CD14-positive monocyte (primary cell): ENCODE data around the gene PTPRN2. TPM values are rescaled to one million over a fixed set of nuclear protein-coding genes. Genes with fewer than 3 reads are reported as not detected.
"Not testable (repeated sequence)": the region's sequence is repeated elsewhere in the genome, so short reads cannot be mapped to it uniquely, and the experiment has no call there.

Experiments used
- DNase-seq, 3 donors: peaks; one replicate each; pipeline ENCODE4 v3.0.0-alpha.2; 2011 to 2022
- H2AFZ ChIP-seq: 2 replicates; pipeline ENCODE4 v1.6.0; 2012; ENCODE audit warnings: mild to moderate bottlenecking, low read depth, low read length, inconsistent platforms; ENCODE audit not compliant: insufficient read depth, poor library complexity, severe bottlenecking
- H3K27ac ChIP-seq, 2 donors: 1 replicate in 1 of 2; 2 replicates in 1 of 2; pipeline ENCODE4 v1.5.1; 2012 to 2013; ENCODE audit warnings: low read length in 2 of 2, control low read depth in 1 of 2, inconsistent platforms in 1 of 2, low read depth in 1 of 2, mild to moderate bottlenecking in 1 of 2
- H3K27me3 ChIP-seq, 2 donors: one replicate each; pipeline versions ENCODE4 v1.6.0 to v1.6.1; 2011 to 2013; ENCODE audit warnings: low read length in 2 of 2; ENCODE audit not compliant: control insufficient read depth in 2 of 2, insufficient read depth in 2 of 2
- H3K36me3 ChIP-seq, 2 donors: replicated peaks in 1 of 2; 1 replicate in 1 of 2; 2 replicates in 1 of 2; pipeline versions ENCODE4 v1.5.1 to v1.6.1; 2012 to 2013; ENCODE audit warnings: low read length in 2 of 2, control low read depth in 1 of 2, inconsistent platforms in 1 of 2, mild to moderate bottlenecking in 1 of 2; ENCODE audit not compliant: insufficient read depth in 2 of 2, control insufficient read depth in 1 of 2
- H3K4me1 ChIP-seq, 2 donors: 1 replicate in 1 of 2; 2 replicates in 1 of 2; pipeline versions ENCODE4 v1.5.1 to v1.6.1; 2012 to 2013; ENCODE audit warnings: low read length in 2 of 2, control low read depth in 1 of 2, inconsistent platforms in 1 of 2, mild to moderate bottlenecking in 1 of 2, moderate library complexity in 1 of 2; ENCODE audit not compliant: insufficient read depth in 2 of 2, control insufficient read depth in 1 of 2
- H3K4me2 ChIP-seq: replicated peaks from 2 replicates; pipeline ENCODE3; 2012; ENCODE audit warnings: low read length, moderate library complexity, mild to moderate bottlenecking; ENCODE audit not compliant: poor library complexity, severe bottlenecking; ENCODE audit errors: extremely low read depth
- H3K4me3 ChIP-seq, 3 experiments: fragments of 200-600 bp in 1 of 3; sonication (generic) in 1 of 3; replicated peaks in 1 of 3; 1 replicate in 2 of 3; 2 replicates in 1 of 3; pipeline ENCODE4 v1.5.1; 2011 to 2013; ENCODE audit warnings: low read length in 3 of 3, mild to moderate bottlenecking in 3 of 3, control low read depth in 2 of 3, low read depth in 2 of 3, inconsistent platforms in 1 of 3, moderate library complexity in 1 of 3
- H3K79me2 ChIP-seq: 2 replicates; pipeline ENCODE4 v1.6.0; 2012; ENCODE audit warnings: mild to moderate bottlenecking, control low read depth, inconsistent platforms, low read length, moderate library complexity; ENCODE audit not compliant: insufficient read depth
- H3K9ac ChIP-seq: 2 replicates; pipeline ENCODE4 v1.6.0; 2017; ENCODE audit warnings: low read length, mild to moderate bottlenecking; ENCODE audit not compliant: insufficient read depth, poor library complexity, severe bottlenecking
- H3K9me3 ChIP-seq, 2 donors: replicated peaks in 1 of 2; 1 replicate in 1 of 2; 2 replicates in 1 of 2; pipeline versions ENCODE4 v1.5.1 to v1.6.1; 2012 to 2013; ENCODE audit warnings: low read length in 2 of 2, control low read depth in 1 of 2; ENCODE audit not compliant: control insufficient read depth in 1 of 2, insufficient read depth in 1 of 2
- H4K20me1 ChIP-seq: 2 replicates; pipeline ENCODE4 v1.6.0; 2012; ENCODE audit warnings: mild to moderate bottlenecking, low read length, control low read depth, moderate library complexity; ENCODE audit not compliant: insufficient read depth
- H3K27ac Mint-ChIP-seq, 7 donors: one replicate each; pipeline ENCODE4 v1.8.0; 2020; ENCODE audit warnings: mild to moderate bottlenecking in 7 of 7, mixed read lengths in 7 of 7, moderate library complexity in 6 of 7, inconsistent platforms in 2 of 7
- H3K27me3 Mint-ChIP-seq, 3 donors: one replicate each; pipeline ENCODE4 v1.8.0; 2021 to 2022; ENCODE audit warnings: low read depth in 3 of 3, mild to moderate bottlenecking in 3 of 3, mixed read lengths in 3 of 3, moderate library complexity in 3 of 3, inconsistent platforms in 1 of 3
- H3K36me3 Mint-ChIP-seq, 2 donors: one replicate each; pipeline ENCODE4 v1.8.0; 2020; ENCODE audit warnings: mixed read lengths in 2 of 2, inconsistent platforms in 1 of 2, mild to moderate bottlenecking in 1 of 2
- H3K4me1 Mint-ChIP-seq: one replicate; pipeline ENCODE4 v1.8.0; 2020; ENCODE audit warnings: mild to moderate bottlenecking, mixed read lengths
- H3K4me3 Mint-ChIP-seq, 2 donors: one replicate each; pipeline ENCODE4 v1.8.0; 2020; ENCODE audit warnings: mild to moderate bottlenecking in 2 of 2, mixed read lengths in 2 of 2, moderate library complexity in 1 of 2
- H3K9me3 Mint-ChIP-seq, 7 donors: one replicate each; pipeline ENCODE4 v1.8.0; 2020 to 2022; ENCODE audit warnings: mixed read lengths in 7 of 7, mild to moderate bottlenecking in 6 of 7, moderate library complexity in 6 of 7, inconsistent platforms in 2 of 7
- WGBS: methylation state at CpG from one replicate; pipeline ENCODE4 v1.1.5; 2013; ENCODE audit warnings: missing lambda C conversion rate; ENCODE audit not compliant: insufficient coverage; 5-methylcytosine and 5-hydroxymethylcytosine counted together
- intact Hi-C, 2 donors: fragments of 100-400 bp; cut with micrococcal nuclease; formaldehyde crosslinking; loops; one replicate each; pipeline versions ENCODE4 v1.15.0 to v1.15.1; 2023
- polyA plus RNA-seq, 3 donors: library from polyadenylated mRNA; depleted of rRNA in 1 of 3; unstranded in 2 of 3; stranded (reverse) in 1 of 3; fragments of 300-500 nt in 2 of 3; fragments of >200 nt in 1 of 3; fragmentation: Illumina TruSeq in 2 of 3; gene quantifications; 1 replicate in 2 of 3; 2 replicates in 1 of 3; pipeline ENCODE4 v1.2.3, GENCODE V29; 2012 to 2021
- TF ChIP-seq, protein P1 (sequence below): fragments of 200-600 bp; IDR thresholded peaks from one replicate; pipeline ENCODE4 v1.8.0; 2022; ENCODE audit warnings: antibody characterized with exemption, mild to moderate bottlenecking

Gene PTPRN2
- polyA plus RNA-seq, 3 donors: 0.25 to 1.4 (median 0.97) TPM

DNA sequence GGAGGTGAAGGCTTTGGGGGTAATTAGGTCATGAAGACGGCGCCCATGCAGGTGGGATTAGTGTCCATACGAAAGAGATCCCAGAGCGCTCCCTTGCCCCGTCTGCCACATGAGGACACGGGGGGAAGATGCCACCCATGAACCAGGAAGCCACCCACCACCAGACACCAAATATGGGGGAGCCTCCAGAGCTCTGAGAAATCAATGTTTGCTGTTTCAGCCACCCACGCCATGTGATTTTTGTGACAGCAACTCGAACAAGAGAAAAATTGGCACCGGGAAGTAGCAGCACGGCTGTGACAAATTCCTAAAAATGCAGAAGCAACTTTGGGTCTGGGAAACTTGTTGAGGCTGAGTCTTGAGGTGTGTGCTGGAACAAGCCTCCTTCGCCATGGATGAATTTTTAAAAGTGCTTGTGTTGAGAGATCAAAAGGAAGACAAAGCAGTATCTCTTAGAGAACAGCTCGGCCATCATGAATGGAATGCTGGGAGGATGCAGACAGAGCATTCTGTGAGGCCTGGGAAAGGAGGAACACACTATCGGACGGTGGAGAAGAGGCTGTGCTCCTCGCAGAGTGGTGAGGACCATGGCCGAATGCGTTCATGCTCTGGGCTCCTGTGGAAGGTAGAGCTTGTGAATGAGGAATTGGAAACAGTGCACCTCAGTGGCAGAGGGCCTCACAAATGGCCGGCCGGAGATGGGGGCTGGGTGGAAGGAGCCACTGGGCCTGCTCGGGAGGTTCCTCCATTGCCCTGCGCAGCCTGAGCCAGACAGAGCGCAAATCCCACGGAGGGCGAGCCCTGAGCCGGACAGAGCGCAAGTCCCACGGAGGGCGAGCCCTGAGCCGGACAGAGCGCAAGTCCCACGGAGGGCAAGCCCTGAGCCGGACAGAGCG is 277.5 kb downstream of the PTPRN2 start:
- Histone ChIP-seq H3K79me2 (no peaks in the 10 kb centered on the region), H3K27me3 (no peaks in the 10 kb centered on the region), H3K4me2 (no peak overlapping the region), H3K36me3 (no peaks in the 10 kb centered on the region), H2AFZ (no peak overlapping the region), H3K4me3 (no peak overlapping the region), H3K4me1 (no peaks in the 10 kb centered on the region), H3K9ac (no peak overlapping the region), H3K27ac (no peak overlapping the region), H4K20me1 (no peaks in the 10 kb centered on the region), H3K9me3 (peaks cover 65 to 67% of the 10 kb centered on the region in 2 donors)
- Mint-ChIP-seq H3K27ac (no peak overlapping the region), H3K9me3 (peaks cover 37 to 71% (median 55%) of the 10 kb centered on the region in 7 donors), H3K27me3 (peaks cover 0 to 3% (median 0%) of the 10 kb centered on the region in 3 donors), H3K4me3 (no peak overlapping the region), H3K4me1 (no peaks in the 10 kb centered on the region), H3K36me3 (no peaks in the 10 kb centered on the region)
- TF ChIP-seq, protein P1, sequence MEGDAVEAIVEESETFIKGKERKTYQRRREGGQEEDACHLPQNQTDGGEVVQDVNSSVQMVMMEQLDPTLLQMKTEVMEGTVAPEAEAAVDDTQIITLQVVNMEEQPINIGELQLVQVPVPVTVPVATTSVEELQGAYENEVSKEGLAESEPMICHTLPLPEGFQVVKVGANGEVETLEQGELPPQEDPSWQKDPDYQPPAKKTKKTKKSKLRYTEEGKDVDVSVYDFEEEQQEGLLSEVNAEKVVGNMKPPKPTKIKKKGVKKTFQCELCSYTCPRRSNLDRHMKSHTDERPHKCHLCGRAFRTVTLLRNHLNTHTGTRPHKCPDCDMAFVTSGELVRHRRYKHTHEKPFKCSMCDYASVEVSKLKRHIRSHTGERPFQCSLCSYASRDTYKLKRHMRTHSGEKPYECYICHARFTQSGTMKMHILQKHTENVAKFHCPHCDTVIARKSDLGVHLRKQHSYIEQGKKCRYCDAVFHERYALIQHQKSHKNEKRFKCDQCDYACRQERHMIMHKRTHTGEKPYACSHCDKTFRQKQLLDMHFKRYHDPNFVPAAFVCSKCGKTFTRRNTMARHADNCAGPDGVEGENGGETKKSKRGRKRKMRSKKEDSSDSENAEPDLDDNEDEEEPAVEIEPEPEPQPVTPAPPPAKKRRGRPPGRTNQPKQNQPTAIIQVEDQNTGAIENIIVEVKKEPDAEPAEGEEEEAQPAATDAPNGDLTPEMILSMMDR: no peak
- WGBS: 95% methylated on average over 17 of the region's 33 CpGs
- DNase-seq: no peak
- intact Hi-C loops: no loop called here

DNA sequence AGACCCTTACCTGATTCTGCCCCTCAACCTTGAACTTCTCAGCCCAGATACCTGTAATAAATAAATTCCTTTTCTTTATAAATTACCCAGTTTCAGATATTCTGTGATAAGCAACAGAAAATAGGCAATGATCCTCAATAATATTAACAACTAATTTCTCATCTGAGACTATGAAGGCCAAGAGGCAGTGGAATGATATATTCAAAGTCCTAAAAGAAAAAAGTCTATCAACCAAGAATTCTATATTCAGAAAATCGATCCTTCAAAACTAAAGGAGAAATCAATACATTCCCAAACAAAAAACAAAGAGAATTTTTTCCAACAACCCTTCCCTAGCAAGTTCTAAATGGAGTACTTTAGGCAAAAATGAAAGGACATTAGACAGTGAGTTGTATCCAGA is 279.6 kb downstream of the PTPRN2 start:
- no peaks in the 10 kb centered on the region for H4K20me1 ChIP-seq
- H3K36me3 Mint-ChIP-seq: no peaks in the 10 kb centered on the region
- H3K27ac ChIP-seq: no peak overlapping the region
- no peak overlapping the region for H3K27ac Mint-ChIP-seq
- peaks cover 28 to 59% (median 43%) of the 10 kb centered on the region in 7 donors for H3K9me3 Mint-ChIP-seq
- H3K79me2 ChIP-seq: no peaks in the 10 kb centered on the region
- peaks cover 0 to 3% (median 0%) of the 10 kb centered on the region in 3 donors for H3K27me3 Mint-ChIP-seq
- H3K4me3 ChIP-seq: no peak overlapping the region
- TF ChIP-seq, protein P1: no peak
- intact Hi-C loops: no loop called here
- no peak overlapping the region for H2AFZ ChIP-seq
- DNase-seq: no peak
- no peaks in the 10 kb centered on the region for H3K27me3 ChIP-seq
- no CpG with 5 or more reads among the region's 1 CpG for WGBS
- no peak overlapping the region for H3K4me3 Mint-ChIP-seq
- H3K4me1 Mint-ChIP-seq: no peaks in the 10 kb centered on the region
- no peaks in the 10 kb centered on the region for H3K4me1 ChIP-seq
- H3K9ac ChIP-seq: no peak overlapping the region
- peaks cover 47 to 48% of the 10 kb centered on the region in 2 donors for H3K9me3 ChIP-seq
- H3K4me2 ChIP-seq: no peak overlapping the region
- H3K36me3 ChIP-seq: no peaks in the 10 kb centered on the region

DNA sequence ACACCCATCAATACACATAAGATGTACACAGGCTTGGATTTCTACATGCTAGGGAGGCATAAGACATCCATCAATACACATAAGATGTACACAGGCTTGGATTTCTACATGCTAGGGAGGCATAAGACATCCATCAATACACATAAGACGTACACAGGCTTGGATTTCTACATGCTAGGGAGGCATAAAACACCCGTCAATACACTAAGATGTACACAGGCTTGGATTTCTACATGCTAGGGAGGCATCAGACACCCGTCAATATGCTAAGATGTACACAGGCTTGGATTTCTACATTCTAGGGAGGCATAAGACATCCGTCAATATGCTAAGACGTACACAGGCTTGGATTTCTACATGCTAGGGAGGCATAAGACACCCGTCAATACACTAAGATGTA is 283.6 kb downstream of the PTPRN2 start:
- H4K20me1 ChIP-seq, H3K36me3 ChIP-seq, H3K36me3 Mint-ChIP-seq, H3K4me3 ChIP-seq, H3K27ac Mint-ChIP-seq, H3K4me1 ChIP-seq, H3K4me2 ChIP-seq, H2AFZ ChIP-seq, H3K27ac ChIP-seq, H3K27me3 ChIP-seq, H3K4me1 Mint-ChIP-seq, intact Hi-C loops, H3K27me3 Mint-ChIP-seq, H3K4me3 Mint-ChIP-seq, DNase-seq, H3K9ac ChIP-seq, H3K79me2 ChIP-seq: not testable (repeated sequence)
- H3K9me3 ChIP-seq: peaks cover 15 to 24% of the 10 kb centered on the region in 2 donors
- peaks cover 5 to 33% (median 14%) of the 10 kb centered on the region in 7 donors for H3K9me3 Mint-ChIP-seq
- 86% methylated on average over 5 of the region's 6 CpGs for WGBS
